ENCODE measurements around the gene DHRS11. TPM values are rescaled to one million over a fixed set of nuclear protein-coding genes. Genes with fewer than 3 reads are reported as not detected.

DHRS11 gene
- total RNA-seq, 4 donors from 2014 or later = 4.9 to 15.8 (median 7.4) TPM

DNA sequence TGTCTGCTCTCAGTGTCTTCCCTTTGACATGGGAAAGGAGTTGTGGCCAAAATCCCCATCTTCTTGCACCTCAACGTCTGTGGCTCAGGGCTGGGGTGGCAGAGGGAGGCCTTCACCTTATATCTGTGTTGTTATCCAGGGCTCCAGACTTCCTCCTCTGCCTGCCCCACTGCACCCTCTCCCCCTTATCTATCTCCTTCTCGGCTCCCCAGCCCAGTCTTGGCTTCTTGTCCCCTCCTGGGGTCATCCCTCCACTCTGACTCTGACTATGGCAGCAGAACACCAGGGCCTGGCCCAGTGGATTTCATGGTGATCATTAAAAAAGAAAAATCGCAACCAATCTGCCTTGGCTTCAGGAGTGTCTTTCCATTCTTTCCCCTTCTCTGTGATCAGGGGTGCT is 8.8 kb downstream of the DHRS11 start:
- Histone ChIP-seq H3K27me3 (no peaks in the 10 kb centered on the region), H3K36me3 (no peaks in the 10 kb centered on the region), H3K4me1 (peaks cover 12 to 23% of the 10 kb centered on the region in 2 donors), H3K9me3 (no peaks in the 10 kb centered on the region), H3K4me3 (peak overlapping the region in 2 of 4 donors; percentile 82 to 100), H3K27ac (peak overlapping the region; percentile 76 to 95 (median 90))
- intact Hi-C loops (cut with DNase I; ENCODE audit: low total_unique reads) = loop anchor here (2.0 to 10.0 kb wide), 4 partner anchors 56 to 347 kb away; partner anchors contain the start of genes AATF, GGNBP2 and ZNHIT3
- DNase-seq (no peak), ATAC-seq (no peak)
- TF ChIP-seq, protein P1, sequence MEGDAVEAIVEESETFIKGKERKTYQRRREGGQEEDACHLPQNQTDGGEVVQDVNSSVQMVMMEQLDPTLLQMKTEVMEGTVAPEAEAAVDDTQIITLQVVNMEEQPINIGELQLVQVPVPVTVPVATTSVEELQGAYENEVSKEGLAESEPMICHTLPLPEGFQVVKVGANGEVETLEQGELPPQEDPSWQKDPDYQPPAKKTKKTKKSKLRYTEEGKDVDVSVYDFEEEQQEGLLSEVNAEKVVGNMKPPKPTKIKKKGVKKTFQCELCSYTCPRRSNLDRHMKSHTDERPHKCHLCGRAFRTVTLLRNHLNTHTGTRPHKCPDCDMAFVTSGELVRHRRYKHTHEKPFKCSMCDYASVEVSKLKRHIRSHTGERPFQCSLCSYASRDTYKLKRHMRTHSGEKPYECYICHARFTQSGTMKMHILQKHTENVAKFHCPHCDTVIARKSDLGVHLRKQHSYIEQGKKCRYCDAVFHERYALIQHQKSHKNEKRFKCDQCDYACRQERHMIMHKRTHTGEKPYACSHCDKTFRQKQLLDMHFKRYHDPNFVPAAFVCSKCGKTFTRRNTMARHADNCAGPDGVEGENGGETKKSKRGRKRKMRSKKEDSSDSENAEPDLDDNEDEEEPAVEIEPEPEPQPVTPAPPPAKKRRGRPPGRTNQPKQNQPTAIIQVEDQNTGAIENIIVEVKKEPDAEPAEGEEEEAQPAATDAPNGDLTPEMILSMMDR (IDR thresholded peaks at IDR 0.05 in 4 of 5, conservative IDR thresholded peaks at IDR 0.05 in 1 of 5) = no peak
- no peak for TF ChIP-seq POLR2A (IDR thresholded peaks at IDR 0.05)
- in situ Hi-C loops (cut with MboI; ENCODE audit: low sequenced_read_pairs in 4 of 4) = loop anchor here in 1 of 4 donors (25.0 kb wide), 1 partner anchor 362 kb away; no protein-coding TSS in a partner anchor

DNA sequence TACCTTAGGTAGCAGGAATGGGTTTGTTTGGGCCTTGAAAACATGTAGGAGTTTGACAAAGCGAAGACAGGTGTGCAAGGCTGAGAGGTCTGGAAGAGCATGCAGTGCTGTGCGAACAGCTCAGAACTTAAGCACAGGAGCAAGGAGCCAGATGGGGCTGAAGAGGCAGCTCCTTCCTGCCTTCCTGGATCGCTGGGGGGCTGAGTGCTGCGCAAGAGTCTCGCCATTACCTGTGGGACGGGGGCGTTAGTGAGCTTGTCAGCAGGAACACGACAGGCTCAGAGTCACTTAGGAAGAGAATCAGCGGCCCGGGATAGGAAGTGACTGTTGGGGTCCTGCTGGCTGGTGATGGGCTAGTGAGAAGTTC is 9.2 kb downstream of the DHRS11 start:
- intact Hi-C loops (cut with DNase I; ENCODE audit: low total_unique reads) = loop anchor here (1.0 to 10.0 kb wide), 5 partner anchors 10 to 346 kb away; partner anchors contain the start of genes AATF, DHRS11, GGNBP2 and ZNHIT3
- peak in 1 of 2 donors; percentile 12 for ATAC-seq
- in situ Hi-C loops (cut with MboI; ENCODE audit: low sequenced_read_pairs in 4 of 4) = loop anchor here in 1 of 4 donors (25.0 kb wide), 1 partner anchor 361 kb away; no protein-coding TSS in a partner anchor

DNA sequence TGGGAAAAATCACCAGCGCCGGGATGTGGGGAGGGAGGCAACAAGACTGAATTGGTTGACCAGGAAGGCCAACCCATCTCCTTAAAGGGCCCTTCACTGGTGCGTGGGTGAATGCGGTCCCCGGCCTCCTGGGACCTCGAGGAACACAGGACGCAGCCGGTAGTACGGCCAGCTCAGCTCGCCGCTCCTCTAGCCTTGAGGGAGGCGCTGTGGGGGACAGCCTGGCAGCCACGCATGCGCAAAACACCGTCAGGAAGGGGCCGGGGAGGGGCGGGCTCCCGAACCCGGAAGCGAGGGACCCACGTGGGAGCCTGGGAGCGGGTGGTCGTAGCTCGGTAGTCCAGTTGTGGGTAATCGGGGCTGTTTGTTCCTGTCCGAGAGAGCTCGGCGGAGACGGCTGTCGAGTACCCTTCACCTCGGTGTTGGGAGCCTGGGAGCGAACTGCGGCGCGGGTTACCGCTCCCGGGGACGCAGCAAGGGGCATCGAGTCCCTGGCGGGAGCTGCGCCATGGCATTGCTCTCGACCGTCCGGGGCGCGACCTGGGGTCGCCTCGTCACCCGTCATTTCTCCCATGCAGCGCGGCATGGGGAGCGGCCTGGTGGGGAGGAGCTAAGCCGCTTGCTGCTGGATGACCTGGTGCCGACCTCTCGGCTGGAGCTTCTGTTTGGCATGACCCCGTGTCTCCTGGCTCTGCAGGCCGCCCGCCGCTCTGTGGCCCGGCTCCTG is 9.8 kb downstream of the DHRS11 start, which contains the start of gene MRM1:
TSS of gene MRM1 (plus strand) at position 281 of the 727 bp plus-strand sequence. CDS start at position 509, 228 bp downstream.
- DNase-seq (peak; percentile 86 to 92), ATAC-seq (peak; percentile 92 to 93)
- Histone ChIP-seq H3K27ac (peak within 1 kb of the TSS; percentile 76 to 95 (median 90)), H3K4me3 (peak within 1 kb of the TSS; percentile 82 to 100 (median 88)), H3K4me1 (peaks cover 12 to 23% of the 10 kb centered on the region in 2 donors), H3K36me3 (no peaks in the 10 kb centered on the region), H3K27me3 (no peaks in the 10 kb centered on the region), H3K9me3 (no peaks in the 10 kb centered on the region)
- TF ChIP-seq POLR2A (IDR thresholded peaks at IDR 0.05) = peak; percentile 40 to 66
- TF ChIP-seq, protein P1 (IDR thresholded peaks at IDR 0.05 in 4 of 5, conservative IDR thresholded peaks at IDR 0.05 in 1 of 5) = peak in 1 of 5 experiments; percentile 21
- intact Hi-C loops (cut with DNase I; ENCODE audit: low total_unique reads) (loop anchor here (1.0 to 10.0 kb wide), 6 partner anchors 10 to 445 kb away; partner anchors contain the start of genes AATF, DHRS11, GGNBP2 and ZNHIT3), in situ Hi-C loops (cut with MboI; ENCODE audit: low sequenced_read_pairs in 4 of 4) (loop anchor here in 1 of 4 donors (25.0 kb wide), 1 partner anchor 361 kb away; no protein-coding TSS in a partner anchor)

More for the DNA sequence above, 9.2 kb downstream of the DHRS11 start:
- DNase-seq = no peak
- Histone ChIP-seq H3K9me3 (no peaks in the 10 kb centered on the region), H3K27ac (peak overlapping the region; percentile 76 to 95 (median 90)), H3K4me1 (peaks cover 12 to 23% of the 10 kb centered on the region in 2 donors), H3K4me3 (peak overlapping the region; percentile 82 to 100 (median 88)), H3K27me3 (no peaks in the 10 kb centered on the region), H3K36me3 (no peaks in the 10 kb centered on the region)
- TF ChIP-seq, protein P1 (IDR thresholded peaks at IDR 0.05 in 4 of 5, conservative IDR thresholded peaks at IDR 0.05 in 1 of 5) = no peak
- no peak for TF ChIP-seq POLR2A (IDR thresholded peaks at IDR 0.05)

DNA sequence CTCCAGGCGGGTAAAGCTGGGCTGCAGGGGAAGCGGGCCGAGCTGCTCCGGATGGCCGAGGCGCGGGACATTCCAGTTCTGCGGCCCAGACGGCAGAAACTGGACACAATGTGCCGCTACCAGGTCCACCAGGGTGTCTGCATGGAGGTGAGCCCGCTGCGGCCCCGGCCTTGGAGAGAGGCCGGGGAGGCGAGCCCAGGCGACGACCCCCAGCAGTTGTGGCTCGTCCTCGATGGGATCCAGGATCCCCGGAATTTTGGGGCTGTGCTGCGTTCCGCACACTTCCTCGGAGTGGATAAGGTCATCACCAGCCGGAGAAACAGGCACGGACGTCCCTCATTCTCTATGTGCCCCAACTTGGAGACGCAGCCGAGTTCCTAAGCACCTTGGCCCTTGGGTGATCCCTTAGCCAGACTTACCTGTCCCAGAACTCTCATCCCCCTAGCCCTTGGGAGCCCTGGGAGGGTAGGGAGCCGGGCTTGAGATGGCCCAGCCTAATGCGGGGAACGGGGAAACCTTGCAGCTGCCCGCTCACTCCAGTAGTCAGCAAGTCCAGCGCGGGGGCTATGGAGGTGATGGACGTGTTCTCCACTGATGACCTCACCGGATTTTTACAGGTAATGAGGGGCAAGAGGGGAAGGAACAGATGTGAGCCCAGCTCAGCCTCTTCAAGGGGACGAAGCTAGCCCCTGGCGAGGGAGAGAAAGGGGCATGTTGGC is 10.5 kb downstream of the DHRS11 start:
- Histone ChIP-seq H3K4me3 (peak overlapping the region; percentile 82 to 100 (median 88)), H3K36me3 (no peaks in the 10 kb centered on the region), H3K4me1 (peaks cover 12 to 23% of the 10 kb centered on the region in 2 donors), H3K27me3 (no peaks in the 10 kb centered on the region), H3K9me3 (no peaks in the 10 kb centered on the region), H3K27ac (peak overlapping the region; percentile 76 to 95 (median 90))
- in situ Hi-C loops (cut with MboI; ENCODE audit: low sequenced_read_pairs in 4 of 4) (loop anchor here in 1 of 4 donors (25.0 kb wide), 1 partner anchor 360 kb away; no protein-coding TSS in a partner anchor), intact Hi-C loops (cut with DNase I; ENCODE audit: low total_unique reads) (loop anchor here (2.0 to 10.0 kb wide), 4 partner anchors 103 to 445 kb away; partner anchors contain the start of genes AATF and ZNHIT3)
- TF ChIP-seq POLR2A (IDR thresholded peaks at IDR 0.05) = no peak
- TF ChIP-seq, protein P1 (IDR thresholded peaks at IDR 0.05 in 4 of 5, conservative IDR thresholded peaks at IDR 0.05 in 1 of 5) = no peak
- no peak for ATAC-seq
- no peak for DNase-seq
